Esophagus muscularis mucosa (tissue), 4 donors: ENCODE results near the gene CTDSPL.

ENCODE experiments used
- CTCF ChIP-seq, 3 experiments: fragments of 200-600 bp in 2 of 3; fragments of 450-650 bp in 1 of 3; sonication (generic) in 2 of 3; IDR thresholded peaks; one replicate each; pipeline ENCODE4 v1.5.1; 2017 to 2019; ENCODE audit warnings: antibody characterized with exemption in 3 of 3, mild to moderate bottlenecking in 2 of 3, moderate library complexity in 1 of 3
- EP300 ChIP-seq: sonication (generic); formaldehyde crosslinking; IDR thresholded peaks from one replicate; pipeline ENCODE4 v1.6.1; 2017; ENCODE audit warnings: antibody characterized with exemption
- POLR2A ChIP-seq: fragments of 450-650 bp; IDR thresholded peaks from one replicate; pipeline ENCODE4 v1.6.1; 2017; ENCODE audit warnings: antibody characterized with exemption, moderate library complexity, mild to moderate bottlenecking, low read depth
- POLR2AphosphoS5 ChIP-seq, 2 donors: sonication (generic); formaldehyde crosslinking; IDR thresholded peaks; one replicate each; pipeline ENCODE4 v1.6.1; 2017; ENCODE audit warnings: antibody characterized with exemption in 2 of 2

GRCh38 chr3:37892927-37893600 is 31.4 kb downstream of the CTDSPL start:
- TF ChIP-seq CTCF (IDR thresholded peaks at IDR 0.05): no peak
- TF ChIP-seq POLR2AphosphoS5 (IDR thresholded peaks at IDR 0.05): peak; percentile 65 to 73
- TF ChIP-seq EP300: no peak
- no peak for TF ChIP-seq POLR2A
